AG04450 (cell line): ENCODE results near the gene CTSV. TPM values are rescaled to one million over a fixed set of nuclear protein-coding genes. Genes with fewer than 3 reads are reported as not detected.
"Not testable (repeated sequence)": the region's sequence is repeated elsewhere in the genome, so short reads cannot be mapped to it uniquely, and the experiment has no call there.

ENCODE experiments used
- CTCF ChIA-PET: fragments of 300-600, 350-600 bp; formaldehyde crosslinking; extraction: SDS; loops from one replicate; lab custom pipeline; 2022; ENCODE audit warnings: antibody characterized with exemption, inconsistent platforms; lab: Charles Lee
- POLR2A ChIA-PET: fragments of 350-600 bp; formaldehyde crosslinking; extraction: SDS; loops from one replicate; lab custom pipeline; 2021; ENCODE audit warnings: antibody characterized with exemption, inconsistent platforms; lab: Yijun Ruan, JAX
- DNase-seq: peaks from one replicate; pipeline ENCODE4 v3.0.0-alpha.2; 2011; ENCODE audit warnings: low read depth, low spot score
- H3K27ac ChIP-seq: one replicate; pipeline ENCODE4 v1.5.1; 2012; ENCODE audit warnings: low read depth, low read length, control low read depth
- H3K27me3 ChIP-seq: one replicate; pipeline ENCODE4 v1.6.0; 2012; ENCODE audit warnings: low read length; ENCODE audit not compliant: control insufficient read depth, insufficient read depth
- H3K4me3 ChIP-seq: 2 replicates; pipeline ENCODE4 v1.5.1; 2011; ENCODE audit warnings: mild to moderate bottlenecking, low read depth, low read length, control low read depth
- H3K9me3 ChIP-seq: 2 replicates; pipeline ENCODE4 v1.5.1; 2012; ENCODE audit warnings: low read length; ENCODE audit not compliant: control insufficient read depth, insufficient read depth
- CTCF ChIP-seq: IDR thresholded peaks from 2 replicates; pipeline ENCODE4 v1.5.1; 2011; ENCODE audit warnings: low read depth, low read length, control low read depth, inconsistent platforms
- polyA plus RNA-seq: library from polyadenylated mRNA; depleted of rRNA; stranded (reverse); fragments of >200 nt; gene quantifications from 2 replicates; pipeline ENCODE4 v1.2.3, GENCODE V29; 2011

The CTSV gene
- polyA plus RNA-seq, 1 experiment: 0.60 TPM

DNA sequence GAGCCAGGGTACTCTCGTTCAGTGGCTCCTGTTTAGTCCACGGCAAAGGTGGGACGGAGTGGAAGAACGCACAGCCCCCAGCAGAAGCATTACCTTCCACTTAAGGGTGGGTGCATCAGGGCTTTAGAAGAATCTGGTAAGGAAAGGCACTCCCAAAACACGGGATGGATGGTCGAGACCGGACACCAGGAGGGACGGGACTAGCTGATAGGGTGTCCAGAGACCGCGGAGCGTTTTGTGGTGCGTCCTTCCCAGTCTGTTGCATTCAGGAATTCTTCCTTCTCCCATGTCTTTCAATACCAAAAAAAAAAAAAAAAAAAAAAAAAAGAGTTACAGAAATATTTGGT lies 545 bp upstream of the CTSV start:
- DNase-seq: peak; percentile 13
- Histone ChIP-seq H3K4me3 (peak overlapping the region; percentile 61), H3K9me3 (no peaks in the 10 kb centered on the region), H3K27me3 (peaks cover 11% of the 10 kb centered on the region), H3K27ac (no peak overlapping the region)
- no peak for TF ChIP-seq CTCF
- CTCF ChIA-PET: no interaction called here
- POLR2A ChIA-PET: no interaction called here

GRCh38 chr9:97023505-97023904 lies 15.4 kb downstream of the CTSV start:
- H3K27ac ChIP-seq, POLR2A ChIA-PET, DNase-seq, H3K27me3 ChIP-seq, H3K4me3 ChIP-seq, CTCF ChIA-PET, H3K9me3 ChIP-seq: not testable (repeated sequence)

GRCh38 chr9:97013151-97014132 lies 25.5 kb downstream of the CTSV start:
- H3K27me3 ChIP-seq, H3K9me3 ChIP-seq, H3K27ac ChIP-seq, CTCF ChIA-PET, POLR2A ChIA-PET: not testable (repeated sequence)
- peak; percentile 16 for DNase-seq
- H3K4me3 ChIP-seq: peak overlapping the region; percentile 65

DNA sequence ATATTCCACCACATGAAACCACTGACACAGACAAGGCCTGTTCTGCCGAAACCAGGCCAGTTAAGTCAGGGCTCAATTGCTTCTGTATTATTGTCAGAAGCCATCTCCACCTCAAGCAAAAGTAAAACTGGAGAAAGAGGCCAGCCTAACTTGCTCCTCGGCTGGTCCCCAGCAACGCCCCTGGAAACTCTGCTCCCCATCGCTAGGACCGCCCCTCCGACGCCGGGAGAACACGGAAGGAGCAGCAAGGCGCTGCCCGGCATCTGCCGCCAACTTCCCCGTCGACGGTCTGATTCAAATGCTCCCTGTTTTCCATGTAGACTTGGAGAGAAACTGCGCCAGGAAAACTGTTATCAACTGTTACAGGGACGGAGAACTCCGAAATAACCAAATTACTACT lies 26.3 kb downstream of the CTSV start:
- H3K9me3 ChIP-seq, CTCF ChIA-PET, POLR2A ChIA-PET, H3K27me3 ChIP-seq, DNase-seq, H3K27ac ChIP-seq: not testable (repeated sequence)
- H3K4me3 ChIP-seq: peak overlapping the region; percentile 64

- H3K4me3 ChIP-seq, H3K9me3 ChIP-seq, H3K27me3 ChIP-seq, POLR2A ChIA-PET, DNase-seq, H3K27ac ChIP-seq, CTCF ChIA-PET: not testable (repeated sequence)
Measured at GRCh38 chr9:97002195-97002594, 36.7 kb downstream of the CTSV start.

GRCh38 chr9:97001338-97001737 lies 37.6 kb downstream of the CTSV start:
- H3K27me3 ChIP-seq, CTCF ChIA-PET, DNase-seq, POLR2A ChIA-PET, H3K27ac ChIP-seq, H3K9me3 ChIP-seq, H3K4me3 ChIP-seq: not testable (repeated sequence)

GRCh38 chr9:97000139-97000787 lies 38.7 kb downstream of the CTSV start:
- POLR2A ChIA-PET, H3K27me3 ChIP-seq, H3K27ac ChIP-seq, H3K4me3 ChIP-seq, DNase-seq, H3K9me3 ChIP-seq, CTCF ChIA-PET: not testable (repeated sequence)

DNA sequence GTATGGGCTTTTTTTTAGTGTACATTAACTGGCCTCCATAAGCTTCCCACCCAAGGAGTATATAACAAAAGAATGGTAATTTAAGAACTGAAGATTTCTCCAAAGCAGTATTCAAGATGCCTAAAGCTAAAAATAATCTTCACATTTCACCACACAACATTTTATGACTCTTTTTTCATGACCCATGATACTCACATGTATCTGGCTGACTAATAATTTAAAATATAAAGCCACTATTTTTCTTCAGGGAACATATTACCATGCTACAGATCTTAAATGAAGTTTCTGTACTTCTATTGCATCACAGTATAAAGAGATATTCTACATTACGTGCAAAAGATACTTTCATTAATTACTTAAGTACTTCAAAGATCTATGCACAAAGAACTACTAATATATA lies 39.2 kb downstream of the CTSV start:
- H3K27me3 ChIP-seq, DNase-seq, POLR2A ChIA-PET, CTCF ChIA-PET, H3K27ac ChIP-seq, H3K4me3 ChIP-seq, H3K9me3 ChIP-seq: not testable (repeated sequence)

- H3K9me3 ChIP-seq, DNase-seq, H3K27ac ChIP-seq, H3K27me3 ChIP-seq, POLR2A ChIA-PET, H3K4me3 ChIP-seq, CTCF ChIA-PET: not testable (repeated sequence)
Measured at GRCh38 chr9:96997009-96997701, 41.8 kb downstream of the CTSV start.

DNA sequence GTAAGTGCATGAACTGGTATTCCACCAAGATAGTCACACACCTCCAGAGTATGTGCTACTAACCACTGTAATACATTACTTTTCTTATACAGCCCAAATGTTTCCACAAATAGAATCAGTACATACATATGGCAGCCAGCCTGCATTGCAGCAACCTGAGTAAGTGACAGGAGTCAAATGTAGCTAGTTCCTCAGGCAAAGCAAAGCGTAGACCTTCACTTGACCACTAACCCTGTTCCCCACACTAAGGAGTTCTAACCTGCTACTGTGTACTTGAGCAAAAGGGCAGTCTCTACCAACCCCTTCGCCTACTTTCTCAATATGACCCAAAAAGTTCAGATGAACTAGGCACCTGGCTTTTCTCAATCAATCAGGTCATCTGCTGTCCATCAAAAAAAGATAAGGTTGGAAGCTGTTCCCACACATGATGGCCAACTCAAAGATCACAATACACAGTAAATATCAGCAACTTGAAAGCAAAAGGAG lies 44.4 kb downstream of the CTSV start:
- H3K4me3 ChIP-seq, H3K27me3 ChIP-seq, CTCF ChIA-PET, H3K27ac ChIP-seq, DNase-seq, POLR2A ChIA-PET, H3K9me3 ChIP-seq: not testable (repeated sequence)
